Thoracic aorta (tissue), 2 donors: ENCODE data around the gene RPS6KA5. TPM values are rescaled to one million over a fixed set of nuclear protein-coding genes. Genes with fewer than 3 reads are reported as not detected.

Source experiments
- ATAC-seq: fragments of 150-250 bp; one replicate; pipeline ENCODE4 v1.8.0; 2017; ENCODE audit warnings: low read depth; ENCODE audit not compliant: insufficient number of reproducible peaks, low FRiP score
- DNase-seq: peaks from one replicate; pipeline ENCODE4 v3.0.0-alpha.2; 2020; ENCODE audit warnings: low spot score
- H3K27ac ChIP-seq, 2 donors: fragments of 200-600 bp; sonication (generic); 1 replicate in 1 of 2; 2 replicates in 1 of 2; pipeline ENCODE4 v1.5.1; 2016; ENCODE audit warnings: mild to moderate bottlenecking in 2 of 2, moderate library complexity in 2 of 2
- H3K27me3 ChIP-seq: fragments of 200-600 bp; sonication (generic); replicated peaks from 2 replicates; pipeline ENCODE4 v1.6.0; 2016; ENCODE audit warnings: mild to moderate bottlenecking; ENCODE audit not compliant: insufficient read depth
- H3K36me3 ChIP-seq: fragments of 200-600 bp; sonication (generic); one replicate; pipeline ENCODE4 v1.5.1; 2016
- H3K4me1 ChIP-seq, 2 donors: fragments of 200-600 bp; sonication (generic); 1 replicate in 1 of 2; 2 replicates in 1 of 2; pipeline versions ENCODE4 v1.5.1 to v1.6.0; 2016; ENCODE audit warnings: low read depth in 2 of 2, mild to moderate bottlenecking in 1 of 2; ENCODE audit not compliant: control insufficient read depth in 1 of 2
- H3K4me3 ChIP-seq: fragments of 200-600 bp; sonication (generic); 2 replicates; pipeline ENCODE4 v1.5.1; 2016; ENCODE audit warnings: mild to moderate bottlenecking
- H3K9me3 ChIP-seq: fragments of 200-600 bp; sonication (generic); 2 replicates; pipeline ENCODE4 v1.5.1; 2016
- total RNA-seq, 2 donors: library from RNA; depleted of rRNA; stranded (reverse); fragments of >200 nt; gene quantifications; one replicate each; pipeline versions ENCODE4 v1.1.0 to v1.2.3, GENCODE V29; 2016
- TF ChIP-seq, protein P1 (sequence below): fragments of 200-600 bp; sonication (generic); IDR thresholded peaks from one replicate; pipeline ENCODE4 v1.5.1; 2019; ENCODE audit warnings: antibody characterized with exemption

Gene RPS6KA5
- total RNA-seq, 2 donors from 2014 or later: 1.4 to 4.6 TPM

DNA sequence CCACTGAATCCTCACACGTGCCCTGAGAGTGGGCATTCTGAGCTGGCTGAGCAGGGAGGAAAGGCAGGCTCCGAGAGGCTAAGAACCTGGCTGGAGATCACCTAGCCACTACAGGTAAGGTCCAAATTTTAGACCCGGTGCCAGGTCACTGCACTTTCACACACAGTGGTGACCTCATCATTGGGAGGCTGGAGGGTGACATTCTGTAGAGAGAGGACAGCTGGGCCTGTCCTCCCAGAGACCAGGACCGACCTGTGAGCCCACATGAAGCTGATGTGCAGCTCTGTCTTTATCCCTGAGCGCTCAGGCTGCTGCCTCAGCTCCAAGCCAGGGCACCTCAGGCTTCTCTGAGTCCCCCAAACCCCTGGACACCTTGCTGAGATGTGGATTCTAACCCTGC lies 248.3 kb downstream of the RPS6KA5 start:
- Histone ChIP-seq H3K36me3 (no peaks in the 10 kb centered on the region), H3K9me3 (no peaks in the 10 kb centered on the region), H3K4me1 (peaks cover 3 to 41% of the 10 kb centered on the region in 2 donors), H3K4me3 (no peak overlapping the region), H3K27me3 (no peaks in the 10 kb centered on the region), H3K27ac (no peak overlapping the region)
- ATAC-seq: no peak
- TF ChIP-seq, protein P1, sequence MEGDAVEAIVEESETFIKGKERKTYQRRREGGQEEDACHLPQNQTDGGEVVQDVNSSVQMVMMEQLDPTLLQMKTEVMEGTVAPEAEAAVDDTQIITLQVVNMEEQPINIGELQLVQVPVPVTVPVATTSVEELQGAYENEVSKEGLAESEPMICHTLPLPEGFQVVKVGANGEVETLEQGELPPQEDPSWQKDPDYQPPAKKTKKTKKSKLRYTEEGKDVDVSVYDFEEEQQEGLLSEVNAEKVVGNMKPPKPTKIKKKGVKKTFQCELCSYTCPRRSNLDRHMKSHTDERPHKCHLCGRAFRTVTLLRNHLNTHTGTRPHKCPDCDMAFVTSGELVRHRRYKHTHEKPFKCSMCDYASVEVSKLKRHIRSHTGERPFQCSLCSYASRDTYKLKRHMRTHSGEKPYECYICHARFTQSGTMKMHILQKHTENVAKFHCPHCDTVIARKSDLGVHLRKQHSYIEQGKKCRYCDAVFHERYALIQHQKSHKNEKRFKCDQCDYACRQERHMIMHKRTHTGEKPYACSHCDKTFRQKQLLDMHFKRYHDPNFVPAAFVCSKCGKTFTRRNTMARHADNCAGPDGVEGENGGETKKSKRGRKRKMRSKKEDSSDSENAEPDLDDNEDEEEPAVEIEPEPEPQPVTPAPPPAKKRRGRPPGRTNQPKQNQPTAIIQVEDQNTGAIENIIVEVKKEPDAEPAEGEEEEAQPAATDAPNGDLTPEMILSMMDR: no peak
- no peak for DNase-seq

DNA sequence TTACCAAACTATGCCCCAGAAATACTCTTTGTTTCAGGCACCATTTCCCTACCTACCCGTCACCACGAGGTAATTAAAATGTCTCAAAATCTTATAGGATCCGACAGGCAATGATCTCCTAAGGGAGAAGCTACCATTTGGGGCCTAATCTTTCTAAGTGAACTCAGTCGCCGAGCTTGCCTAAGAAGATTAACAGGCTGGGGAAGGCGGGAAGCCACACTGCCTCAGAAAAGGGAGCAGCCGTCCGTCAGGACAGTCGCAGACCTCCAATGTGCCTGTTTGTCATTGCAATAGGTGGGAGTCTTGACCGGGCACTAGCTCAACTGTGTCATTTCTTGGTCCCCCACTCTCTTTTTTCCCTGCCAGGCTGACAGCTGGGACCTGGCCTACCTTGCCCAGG lies 248.8 kb downstream of the RPS6KA5 start:
- no peak for ATAC-seq
- H3K27me3 ChIP-seq: no peaks in the 10 kb centered on the region
- H3K9me3 ChIP-seq: no peaks in the 10 kb centered on the region
- peaks cover 3 to 46% of the 10 kb centered on the region in 2 donors for H3K4me1 ChIP-seq
- TF ChIP-seq, protein P1: no peak
- no peak overlapping the region for H3K27ac ChIP-seq
- DNase-seq: no peak
- H3K4me3 ChIP-seq: no peak overlapping the region
- no peaks in the 10 kb centered on the region for H3K36me3 ChIP-seq

DNA sequence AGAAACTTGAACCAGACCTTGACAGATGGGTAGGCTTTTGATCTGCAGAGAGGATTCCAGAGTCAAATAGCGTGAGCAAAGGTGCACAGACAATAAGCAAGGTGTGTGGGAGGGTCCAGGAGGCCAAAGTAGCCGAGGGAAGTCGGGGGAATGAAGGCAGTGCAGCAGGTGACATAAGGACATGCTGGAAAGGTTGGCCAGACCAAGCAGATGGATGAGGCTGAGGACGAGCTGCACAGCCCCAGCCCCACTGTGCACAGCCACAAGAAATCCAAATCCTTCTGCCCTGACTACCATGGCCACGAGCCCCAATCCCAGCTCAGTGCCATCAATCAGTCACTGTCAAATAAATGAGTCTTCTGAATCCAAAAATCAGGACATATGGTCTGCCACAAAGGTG lies 249.6 kb downstream of the RPS6KA5 start:
- DNase-seq (no peak), ATAC-seq (no peak)
- Histone ChIP-seq H3K27me3 (no peaks in the 10 kb centered on the region), H3K27ac (no peak overlapping the region), H3K4me1 (peaks cover 3 to 51% of the 10 kb centered on the region in 2 donors), H3K9me3 (no peaks in the 10 kb centered on the region), H3K4me3 (no peak overlapping the region), H3K36me3 (no peaks in the 10 kb centered on the region)
- TF ChIP-seq, protein P1: no peak

DNA sequence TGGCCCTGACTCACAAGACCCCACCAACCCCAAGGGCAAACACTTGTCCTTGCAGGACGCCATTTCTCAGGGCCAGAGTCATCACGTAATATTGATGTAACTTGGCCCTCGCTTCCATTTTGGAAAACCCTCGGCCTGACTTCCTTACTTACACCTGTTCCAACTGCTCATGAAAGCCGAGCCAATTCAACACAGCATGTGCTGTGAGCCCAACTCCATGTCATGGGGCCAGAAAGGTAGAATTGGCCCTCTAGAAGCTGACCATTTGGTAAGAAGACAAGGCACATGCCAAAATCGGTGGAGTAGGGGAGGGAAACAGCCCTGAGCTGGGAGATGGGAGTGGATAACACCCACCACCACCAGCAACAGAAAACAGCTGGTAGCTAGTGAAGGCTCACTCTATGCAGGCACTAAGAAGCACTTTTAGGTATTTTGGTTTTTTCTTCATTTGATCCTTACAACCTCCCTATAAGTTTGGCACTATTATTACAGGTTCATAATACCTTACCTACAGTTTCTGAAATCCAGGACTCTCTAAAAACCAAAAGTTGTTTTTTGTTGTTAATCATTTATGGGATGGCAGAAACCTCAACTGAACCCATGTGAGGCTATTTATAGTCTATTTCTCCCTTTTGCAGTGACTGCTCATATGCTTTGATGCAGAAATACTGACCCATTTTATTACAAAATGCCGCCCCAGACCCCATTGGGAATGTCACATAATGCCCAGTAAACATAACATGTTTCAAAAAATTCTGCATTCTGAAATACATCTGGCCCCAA lies 250.7 kb downstream of the RPS6KA5 start:
- Histone ChIP-seq H3K27me3 (no peaks in the 10 kb centered on the region), H3K36me3 (no peaks in the 10 kb centered on the region), H3K9me3 (no peaks in the 10 kb centered on the region), H3K27ac (no peak overlapping the region), H3K4me1 (peaks cover 0 to 41% of the 10 kb centered on the region in 2 donors), H3K4me3 (no peak overlapping the region)
- ATAC-seq: no peak
- TF ChIP-seq, protein P1: no peak
- no peak for DNase-seq

DNA sequence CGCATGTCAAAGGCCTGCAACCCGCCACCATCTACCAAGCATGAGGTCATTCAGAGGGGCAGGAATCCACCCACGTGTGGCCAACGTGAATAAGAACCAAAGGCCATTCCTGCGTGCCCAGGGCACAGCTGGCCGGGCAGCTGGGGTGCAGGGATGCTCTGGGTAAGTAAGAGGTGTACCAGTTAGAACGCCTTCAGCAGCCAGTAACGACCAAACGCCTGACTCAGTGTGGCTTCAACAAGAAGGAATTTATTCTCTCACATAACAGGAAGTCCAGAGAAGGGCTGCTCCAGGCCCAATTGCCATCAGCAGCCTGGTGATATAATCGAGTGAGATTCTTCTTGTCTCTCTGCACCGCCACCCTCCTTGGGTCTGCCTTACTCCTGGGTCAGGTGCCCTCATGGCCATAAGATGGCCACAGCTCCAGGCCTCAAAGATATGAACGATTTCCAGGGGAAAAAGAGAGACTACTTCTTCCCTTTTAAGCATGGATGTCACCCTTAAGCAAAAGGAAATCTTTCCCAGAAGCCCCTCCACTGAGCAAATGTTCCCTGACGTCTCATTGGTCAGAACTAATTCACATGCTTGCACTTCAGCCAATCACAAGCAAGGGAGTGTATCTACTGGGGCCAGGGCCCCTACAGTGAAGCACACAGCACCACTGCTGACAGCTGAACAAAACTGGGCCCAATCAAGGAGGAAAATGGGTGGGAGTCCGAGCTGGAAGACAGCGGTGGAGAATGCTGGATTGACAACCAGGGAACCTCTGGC lies 251.5 kb downstream of the RPS6KA5 start:
- Histone ChIP-seq H3K4me1 (peaks cover 0 to 41% of the 10 kb centered on the region in 2 donors), H3K9me3 (no peaks in the 10 kb centered on the region), H3K27me3 (no peaks in the 10 kb centered on the region), H3K27ac (no peak overlapping the region), H3K4me3 (no peak overlapping the region), H3K36me3 (no peaks in the 10 kb centered on the region)
- DNase-seq: no peak
- TF ChIP-seq, protein P1: no peak
- no peak for ATAC-seq
